Stimulated activated CD4-positive, alpha-beta T cell treated with anti-CD3 and anti-CD28 coated beads, Interleukin-4, amount 100 ng/mL, for 48 hours (primary cell): Measurements from ENCODE around the gene HES2.
"Not testable (repeated sequence)": the region's sequence is repeated elsewhere in the genome, so short reads cannot be mapped to it uniquely, and the experiment has no call there.

ENCODE experiments used
- DNase-seq, 2 donors: peaks; one replicate each; pipeline ENCODE4 v3.0.0-alpha.2; 2020; ENCODE audit warnings: low read depth in 2 of 2

HES2 gene

DNA sequence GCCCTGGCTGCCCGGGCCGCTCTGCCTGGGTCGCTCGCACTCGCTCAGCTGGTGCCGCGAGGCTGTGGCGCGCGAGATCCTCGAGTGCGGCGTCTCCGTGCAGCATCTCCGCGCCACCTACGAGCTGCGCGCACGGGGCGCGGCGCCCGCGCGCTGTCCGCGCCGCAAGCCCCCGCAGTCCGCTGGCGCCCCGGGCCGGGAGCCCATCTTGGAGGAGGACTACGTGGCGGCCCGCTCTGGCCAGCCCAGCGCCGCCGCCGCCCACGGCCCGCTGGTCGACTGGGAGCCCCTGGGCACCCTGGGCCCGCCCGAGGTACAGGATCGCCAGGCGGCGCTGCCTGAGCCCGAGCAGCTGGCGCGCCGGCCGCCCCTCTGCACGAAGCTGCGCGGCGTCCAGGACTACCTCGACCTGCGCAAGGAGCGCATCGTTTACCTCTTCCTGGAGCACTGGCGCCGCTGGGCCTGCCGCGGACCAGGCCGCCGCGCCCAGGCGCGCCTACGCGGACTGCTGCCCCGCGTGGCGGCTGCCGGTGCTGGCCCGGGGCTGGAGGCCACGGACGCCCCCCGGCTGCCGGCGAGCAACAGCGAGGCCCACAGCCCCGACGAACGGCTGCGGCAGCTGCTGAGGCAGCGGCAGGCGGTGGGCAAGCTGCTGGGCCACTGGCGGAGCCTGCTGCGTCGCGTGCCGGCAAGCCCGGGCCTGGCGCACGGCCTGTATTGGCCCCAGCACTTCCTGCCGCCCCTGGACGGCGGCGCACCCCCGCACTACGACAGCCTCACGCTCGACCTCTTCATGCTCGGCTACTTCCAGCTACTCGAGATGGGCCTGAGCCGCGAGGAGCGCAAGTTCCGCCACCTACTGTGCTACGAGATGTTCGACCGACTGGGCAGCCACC, 35.4 kb upstream of the HES2 start:
- DNase-seq, result no peak

- not testable (repeated sequence) for DNase-seq
Measured at GRCh38 chr1:6453895-6454855, 34.5 kb upstream of the HES2 start.

DNA sequence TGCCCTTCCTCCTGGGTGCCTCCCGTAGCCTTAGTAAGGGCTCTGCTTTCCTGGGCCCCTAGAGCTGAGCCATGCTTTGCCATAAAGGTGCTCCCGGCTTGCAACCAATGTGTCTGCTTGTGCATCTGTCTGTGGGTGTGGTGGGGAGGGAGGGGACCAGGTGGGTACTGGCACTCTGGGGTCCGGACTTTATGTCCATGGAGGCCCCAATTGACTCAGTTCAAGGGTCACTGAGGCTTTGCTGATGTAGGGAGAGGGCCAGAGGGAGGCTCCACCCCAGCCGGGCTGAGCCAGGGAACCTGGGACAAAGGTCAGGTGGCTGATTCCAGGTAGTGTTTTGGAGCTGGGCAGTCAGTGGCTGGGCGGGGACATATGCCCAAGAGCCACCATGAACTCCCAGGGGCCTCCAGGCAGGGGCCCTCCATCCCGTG, 31.2 kb upstream of the HES2 start:
- DNase-seq, result no peak

DNA sequence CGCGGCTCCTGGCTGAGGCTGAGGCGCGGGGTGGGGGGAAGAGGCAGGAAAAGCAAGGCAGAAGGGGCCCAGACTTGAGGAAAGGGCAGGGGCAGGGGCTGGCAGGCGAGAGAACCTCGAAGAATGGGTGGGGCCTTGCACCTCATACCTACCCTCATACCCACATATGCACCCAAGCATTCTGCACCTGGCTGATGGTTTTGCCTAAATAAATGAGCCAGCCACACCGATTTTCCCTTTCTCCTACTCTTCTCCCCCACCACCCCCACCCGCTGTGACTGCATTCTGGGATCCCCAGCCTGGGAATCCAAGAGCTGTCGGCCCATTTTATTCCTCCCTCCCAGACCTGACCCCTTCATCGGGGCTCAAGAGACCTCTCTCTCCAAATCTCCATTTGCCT, 30.8 kb upstream of the HES2 start:
- not testable (repeated sequence) for DNase-seq

DNA sequence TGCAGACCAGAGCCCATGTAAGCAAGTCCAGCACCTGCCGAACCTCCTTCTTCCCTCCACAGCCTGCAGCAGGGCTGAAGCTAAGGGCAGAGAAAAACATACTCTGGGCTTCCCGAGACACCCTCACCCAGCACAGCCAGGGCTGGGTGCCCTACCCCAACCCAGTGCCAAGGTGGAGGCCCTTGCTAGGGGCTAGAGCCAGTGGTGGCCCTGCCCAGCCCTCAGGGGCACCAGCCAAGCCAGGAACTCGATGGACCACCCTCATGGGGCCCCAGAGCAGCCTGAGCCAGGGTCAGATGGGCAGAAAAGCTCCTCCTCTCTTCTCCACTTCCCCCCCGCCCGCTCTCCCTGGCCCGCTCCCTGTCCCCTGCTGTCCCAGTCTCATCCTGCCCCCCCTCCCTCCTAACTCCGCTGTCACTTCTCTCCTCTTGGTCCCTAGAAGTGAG, 30.3 kb upstream of the HES2 start:
- DNase-seq, result no peak

- DNase-seq, result no peak
Measured at GRCh38 chr1:6448749-6449631, 29.3 kb upstream of the HES2 start.

- DNase-seq, result no peak
Measured at GRCh38 chr1:6447818-6448748, 28.4 kb upstream of the HES2 start.

GRCh38 chr1:6447016-6447817, 27.5 kb upstream of the HES2 start:
- no peak for DNase-seq

- no peak for DNase-seq
Measured at GRCh38 chr1:6446665-6447015, 26.9 kb upstream of the HES2 start.

- DNase-seq, result not testable (repeated sequence)
Measured at GRCh38 chr1:6445929-6446328, 26.2 kb upstream of the HES2 start.

DNA sequence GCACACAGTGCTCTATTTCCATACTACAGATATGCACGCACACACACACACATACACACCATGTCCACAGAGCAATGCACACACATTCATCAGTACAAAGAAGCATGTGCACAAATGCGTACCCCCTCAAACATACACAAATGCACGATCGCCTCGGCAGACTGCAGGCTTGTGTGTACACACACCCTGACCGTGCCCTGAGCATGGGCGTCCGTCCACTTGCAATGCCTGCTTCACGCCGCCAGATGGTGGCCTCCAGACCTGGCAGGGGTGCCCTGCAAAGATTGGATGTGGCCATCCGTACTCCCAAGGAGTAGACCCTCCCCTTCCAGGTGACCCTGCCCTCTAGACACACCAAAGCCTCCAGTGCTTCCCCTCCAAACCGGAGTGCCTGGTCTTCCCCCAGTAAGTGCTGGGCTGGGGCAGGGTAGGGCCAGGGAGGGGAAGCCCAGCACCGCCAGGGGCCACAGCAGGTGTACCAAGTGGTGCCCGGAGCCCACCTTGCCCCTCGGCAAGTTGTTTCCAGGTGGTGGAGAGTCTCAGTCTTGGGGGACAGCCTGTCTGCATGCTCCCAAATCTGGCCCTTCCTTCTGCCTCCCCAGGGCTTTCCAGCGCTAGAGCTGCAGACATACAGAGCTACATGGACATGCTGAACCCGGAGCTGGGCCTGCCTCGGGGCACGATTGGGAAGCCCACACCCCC, 25.5 kb upstream of the HES2 start:
- DNase-seq, result no peak

DNA sequence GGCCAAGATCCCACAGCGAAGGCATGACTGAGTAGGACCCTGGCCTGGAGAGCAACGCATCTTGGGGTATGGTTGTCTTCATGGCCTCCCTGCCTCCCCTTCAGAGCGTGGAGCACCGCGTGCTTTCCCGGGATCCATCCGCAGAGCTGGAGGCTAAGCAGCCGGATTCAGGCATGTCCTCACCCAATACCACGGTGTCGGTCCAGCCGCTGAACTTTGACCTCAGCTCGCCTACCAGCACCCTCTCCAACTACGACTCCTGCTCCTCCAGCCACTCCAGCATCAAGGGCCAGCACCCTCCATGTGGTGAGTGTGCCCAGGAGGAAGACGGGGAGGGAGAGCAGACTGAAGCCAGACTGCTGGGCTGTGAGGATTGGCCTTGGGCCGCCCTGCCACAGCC, 24.7 kb upstream of the HES2 start:
- no peak for DNase-seq

DNA sequence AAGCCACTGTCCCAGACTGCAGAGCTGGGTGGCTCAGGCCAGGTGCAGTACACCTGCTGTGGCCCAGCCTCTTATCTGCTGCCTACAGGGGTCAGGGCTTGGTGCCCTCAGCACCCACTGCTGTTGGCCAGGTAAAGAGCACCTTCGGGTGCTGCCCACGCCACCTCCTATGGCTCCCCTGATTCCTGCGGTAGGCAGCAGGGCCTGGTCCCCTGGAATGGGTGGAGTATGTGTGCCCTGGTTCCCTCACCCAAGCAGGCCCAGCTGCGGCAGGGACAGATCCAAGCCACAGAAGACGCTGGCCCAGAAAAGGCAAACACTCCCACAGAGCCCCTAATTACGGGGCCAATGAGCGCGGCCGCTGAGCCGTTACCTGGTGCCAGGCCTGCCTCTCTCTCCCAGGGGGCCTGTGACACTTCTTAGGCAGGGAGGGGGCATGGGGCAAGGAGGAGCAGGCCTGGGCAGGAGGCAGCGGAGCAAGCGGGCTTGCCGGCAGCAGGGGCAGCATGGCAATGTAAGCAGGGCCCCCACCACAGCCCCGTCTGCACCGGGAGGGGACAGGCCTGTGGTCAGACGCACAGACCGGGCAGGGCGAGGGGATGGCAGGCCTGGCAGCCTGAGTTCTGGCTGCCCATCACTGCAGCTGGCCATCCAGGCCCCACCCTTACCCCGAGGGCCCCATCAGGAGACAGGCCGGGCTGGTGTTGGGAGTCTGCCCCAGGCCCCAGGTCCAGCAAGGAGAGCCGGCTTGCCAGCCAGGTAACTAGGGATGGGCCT, 23.8 kb upstream of the HES2 start:
- DNase-seq, result no peak

DNA sequence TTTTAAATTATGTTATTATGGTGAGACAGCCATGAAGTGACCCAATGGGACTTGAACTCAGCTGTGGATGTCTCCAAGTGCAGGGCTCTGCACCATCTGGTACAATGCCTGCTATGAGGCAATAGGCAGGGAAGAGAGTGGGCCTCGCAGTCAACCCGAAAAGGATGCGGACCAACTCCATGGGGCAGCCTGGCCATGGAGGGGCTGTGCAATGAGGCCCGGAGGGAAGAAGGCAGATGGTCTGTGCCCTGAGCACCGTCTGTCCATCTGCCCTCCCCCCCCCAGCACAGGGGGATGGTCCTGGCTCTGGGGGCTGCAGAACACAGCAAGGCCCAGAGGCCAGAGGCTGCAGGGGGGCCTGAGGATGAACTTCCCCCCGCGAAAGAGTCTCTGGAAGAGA, 21.9 kb upstream of the HES2 start:
- no peak for DNase-seq

DNA sequence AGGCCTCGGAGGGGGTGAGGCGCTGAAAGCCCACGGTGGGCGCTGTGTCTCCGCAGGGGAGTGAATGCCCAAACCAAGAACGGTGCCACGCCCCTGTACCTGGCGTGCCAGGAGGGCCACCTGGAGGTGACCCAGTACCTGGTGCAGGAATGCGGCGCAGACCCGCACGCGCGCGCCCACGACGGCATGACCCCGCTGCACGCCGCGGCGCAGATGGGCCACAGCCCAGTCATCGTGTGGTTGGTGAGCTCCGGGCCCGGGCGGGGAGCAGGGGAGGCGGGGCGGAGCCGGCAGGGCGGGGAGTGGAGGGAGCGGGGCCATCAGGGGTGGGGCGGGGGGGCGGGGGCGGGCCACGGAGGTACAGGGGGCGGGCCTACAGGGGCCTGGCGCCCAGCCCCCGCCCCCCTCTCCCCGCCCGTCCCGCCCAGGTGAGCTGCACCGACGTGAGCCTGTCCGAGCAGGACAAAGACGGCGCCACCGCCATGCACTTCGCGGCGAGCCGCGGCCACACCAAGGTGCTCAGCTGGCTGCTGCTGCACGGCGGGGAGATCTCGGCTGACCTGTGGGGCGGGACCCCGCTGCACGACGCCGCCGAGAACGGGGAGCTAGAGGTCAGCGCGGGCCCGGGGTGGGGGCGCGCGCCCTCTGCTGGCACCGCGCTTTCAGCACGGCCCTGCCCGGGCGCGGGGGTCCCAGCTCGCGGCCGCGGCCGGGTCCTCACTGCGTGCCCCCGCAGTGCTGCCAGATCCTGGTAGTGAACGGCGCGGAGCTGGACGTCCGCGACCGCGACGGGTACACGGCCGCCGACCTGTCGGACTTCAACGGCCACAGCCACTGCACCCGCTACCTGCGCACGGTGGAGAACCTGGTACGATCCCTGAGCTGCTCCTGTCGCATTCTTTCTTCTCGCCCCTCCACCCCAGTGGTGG, 20.7 kb upstream of the HES2 start:
- DNase-seq, result peak; percentile 62 to 71

DNA sequence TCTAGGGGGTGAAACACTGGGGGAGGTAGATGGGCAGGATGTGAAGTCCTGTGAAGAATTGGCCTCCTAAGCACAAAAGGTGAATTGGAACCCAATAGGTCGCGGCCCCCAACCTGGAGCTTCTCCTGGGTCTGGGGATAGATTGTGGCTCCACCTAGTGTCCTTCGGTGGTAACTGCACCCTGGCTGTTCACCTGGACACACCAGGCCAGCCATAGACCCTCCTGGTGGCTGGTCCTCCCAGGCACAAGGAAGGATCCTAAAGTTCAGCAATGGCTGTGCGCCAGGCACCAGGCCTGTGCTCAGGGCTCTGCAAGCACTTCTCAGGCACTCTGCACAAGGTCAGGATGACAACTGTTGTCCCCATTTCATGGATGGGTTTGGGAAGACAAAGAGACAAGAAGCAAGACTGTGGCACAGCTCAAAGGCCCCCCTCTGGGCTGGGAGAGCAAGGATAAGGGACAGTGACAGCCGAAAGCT, 18.4 kb upstream of the HES2 start:
- DNase-seq, result peak; percentile 61 to 70
